HepG2 (cell line): ENCODE results near the gene MT1M. TPM values are rescaled to one million over a fixed set of nuclear protein-coding genes. Genes with fewer than 3 reads are reported as not detected.

ENCODE experiments used
- DPF2 ChIP-seq: sonication (generic); formaldehyde crosslinking; IDR thresholded peaks from 2 replicates; pipeline ENCODE4 v1.4.0; 2020; ENCODE audit warnings: mild to moderate bottlenecking, low read depth, missing genetic modification reagents, borderline replicate concordance
- EP300 ChIP-seq, 3 experiments: sonication (generic) in 1 of 3; formaldehyde crosslinking in 1 of 3; IDR thresholded peaks; 2 replicates each; pipeline versions ENCODE4 v1.5.1 to v1.6.1; 2011 to 2020; ENCODE audit warnings: low read depth in 2 of 3, low read length in 2 of 3, borderline replicate concordance in 1 of 3, improper control_type of control experiment in 1 of 3, mild to moderate bottlenecking in 1 of 3, missing genetic modification reagents in 1 of 3, moderate library complexity in 1 of 3
- FOXC1 ChIP-seq: sonication (generic); formaldehyde crosslinking; IDR thresholded peaks from 2 replicates; pipeline ENCODE4 v1.8.0; 2022; ENCODE audit warnings: mild to moderate bottlenecking, missing genetic modification reagents, borderline replicate concordance
- GRHL1 ChIP-seq: sonication (generic); formaldehyde crosslinking; conservative IDR thresholded peaks from 2 replicates; pipeline ENCODE4 v1.8.0; 2022; ENCODE audit warnings: missing genetic modification reagents
- KDM5A ChIP-seq: fragments of 200-600 bp; sonication (generic); IDR thresholded peaks from 2 replicates; pipeline ENCODE4 v1.7.0; 2018; ENCODE audit warnings: antibody characterized with exemption, mild to moderate bottlenecking, low read length, borderline replicate concordance
- KMT2A ChIP-seq: sonication (generic); formaldehyde crosslinking; IDR thresholded peaks from 2 replicates; pipeline ENCODE4 v1.4.0; 2020; ENCODE audit warnings: missing genetic modification reagents
- LCORL ChIP-seq, 2 experiments: fragments of 450-650 bp in 1 of 2; sonication (generic) in 1 of 2; formaldehyde crosslinking in 1 of 2; IDR thresholded peaks; 2 replicates each; pipeline versions ENCODE4 v1.5.0 to v1.6.1; 2017 to 2020; ENCODE audit warnings: antibody characterized with exemption in 1 of 2, missing genetic modification reagents in 1 of 2
- NFYB ChIP-seq: sonication (generic); formaldehyde crosslinking; IDR thresholded peaks from 2 replicates; pipeline ENCODE4 v1.4.0; 2020; ENCODE audit warnings: missing genetic modification reagents
- SIX1 ChIP-seq: sonication (generic); formaldehyde crosslinking; IDR thresholded peaks from 2 replicates; pipeline ENCODE4 v1.4.0; 2020; ENCODE audit warnings: missing genetic modification reagents, borderline replicate concordance
- ZMYM4 ChIP-seq: sonication (generic); formaldehyde crosslinking; IDR thresholded peaks from 2 replicates; pipeline ENCODE4 v1.8.1; 2023; ENCODE audit warnings: mild to moderate bottlenecking, missing genetic modification reagents
- ZNF230 ChIP-seq: sonication (generic); formaldehyde crosslinking; IDR thresholded peaks from 2 replicates; pipeline ENCODE4 v1.4.0; 2020; ENCODE audit warnings: mild to moderate bottlenecking, missing genetic modification reagents
- ZNF562 ChIP-seq: sonication (generic); formaldehyde crosslinking; IDR thresholded peaks from 2 replicates; pipeline ENCODE4 v1.8.0; 2022; ENCODE audit warnings: missing genetic modification reagents, borderline replicate concordance
- ZNF589 ChIP-seq: sonication (generic); formaldehyde crosslinking; conservative IDR thresholded peaks from 2 replicates; pipeline ENCODE4 v1.8.0; 2022; ENCODE audit warnings: mild to moderate bottlenecking, moderate library complexity, missing genetic modification reagents
- ZNF605 ChIP-seq: sonication (generic); formaldehyde crosslinking; IDR thresholded peaks from 2 replicates; pipeline ENCODE4 v1.8.0; 2022; ENCODE audit warnings: mild to moderate bottlenecking, missing genetic modification reagents
- ZNF83 ChIP-seq: sonication (generic); formaldehyde crosslinking; IDR thresholded peaks from 2 replicates; pipeline ENCODE4 v1.4.0; 2020; ENCODE audit warnings: missing genetic modification reagents, mild to moderate bottlenecking, borderline replicate concordance
- polyA plus RNA-seq, 8 experiments: library from polyadenylated mRNA; depleted of rRNA in 3 of 8; stranded (reverse) in 7 of 8; unstranded in 1 of 8; fragments of >200 nt; fragmentation: Illumina TruSeq in 4 of 8; extraction: Trizol in 4 of 8; gene quantifications; 2 replicates each; pipeline versions ENCODE4 v1.2.1 to v1.2.3, GENCODE V29; 2011 to 2016; ENCODE audit warnings: low read depth in 4 of 8, missing spikeins in 1 of 8, mixed read lengths in 1 of 8; ENCODE audit not compliant: insufficient read depth in 1 of 8
- total RNA-seq, 5 experiments: library from RNA; depleted of rRNA; stranded (reverse); fragments of >200 nt; fragmentation: Illumina TruSeq; extraction: Trizol; gene quantifications; 2 replicates each; pipeline ENCODE4 v1.2.3, GENCODE V29; 2016; ENCODE audit warnings: low read depth in 1 of 5
- TF ChIP-seq, protein P1 (sequence below): sonication (generic); formaldehyde crosslinking; IDR thresholded peaks from 2 replicates; pipeline ENCODE4 v1.9.0; 2021; ENCODE audit warnings: mild to moderate bottlenecking, missing genetic modification reagents
- TF ChIP-seq, protein P2 (sequence below): sonication (generic); formaldehyde crosslinking; IDR thresholded peaks from 2 replicates; pipeline ENCODE4 v1.5.0; 2020; ENCODE audit warnings: missing genetic modification reagents

Gene MT1M
- total and polyA plus RNA-seq, 2 of the 13 experiments (the other 11 are each of a cell fraction or from before 2014, with no cell fraction given), result 4.6 TPM; not detected in 1

GRCh38 chr16:56608043-56608875 lies 24.2 kb upstream of the MT1M start, which contains the start of gene MT2A (continued):
- no peak; the same call in 1 of the 2 replicates for TF ChIP-seq SIX1 (CRISPR knock-in tag)
- TF ChIP-seq ZNF589 (CRISPR knock-in tag), result peak; percentile 89; the same call in 1 of the 2 replicates
- peak; percentile 85; the same call in 1 of the 2 replicates for TF ChIP-seq ZNF83 (CRISPR knock-in tag)
- no peak; the same call in 1 of the 2 replicates for TF ChIP-seq GRHL1 (CRISPR knock-in tag)
- peak; percentile 56; the same call in 1 of the 2 replicates for TF ChIP-seq FOXC1 (CRISPR knock-in tag)
- TF ChIP-seq NFYB (CRISPR knock-in tag), result no peak
- 0 out of 2 replicates have a peak, but pooled peaks have one; percentile 17 for TF ChIP-seq DPF2 (CRISPR knock-in tag)
- peak; percentile 67; the same call in 1 of the 2 replicates for TF ChIP-seq KMT2A (CRISPR knock-in tag)
- TF ChIP-seq EP300 (IDR thresholded peaks at IDR 0.05; ENCODE audit: low read depth in 2 of 2, low read length in 2 of 2), result peak in 1 of 2 experiments; percentile 22; a peak in 2 of 4 replicates
- peak; percentile 48; the same call in 1 of the 2 replicates for TF ChIP-seq EP300 (CRISPR knock-in tag; IDR thresholded peaks at IDR 0.05; ENCODE audit: borderline replicate concordance)
- TF ChIP-seq, protein P1, sequence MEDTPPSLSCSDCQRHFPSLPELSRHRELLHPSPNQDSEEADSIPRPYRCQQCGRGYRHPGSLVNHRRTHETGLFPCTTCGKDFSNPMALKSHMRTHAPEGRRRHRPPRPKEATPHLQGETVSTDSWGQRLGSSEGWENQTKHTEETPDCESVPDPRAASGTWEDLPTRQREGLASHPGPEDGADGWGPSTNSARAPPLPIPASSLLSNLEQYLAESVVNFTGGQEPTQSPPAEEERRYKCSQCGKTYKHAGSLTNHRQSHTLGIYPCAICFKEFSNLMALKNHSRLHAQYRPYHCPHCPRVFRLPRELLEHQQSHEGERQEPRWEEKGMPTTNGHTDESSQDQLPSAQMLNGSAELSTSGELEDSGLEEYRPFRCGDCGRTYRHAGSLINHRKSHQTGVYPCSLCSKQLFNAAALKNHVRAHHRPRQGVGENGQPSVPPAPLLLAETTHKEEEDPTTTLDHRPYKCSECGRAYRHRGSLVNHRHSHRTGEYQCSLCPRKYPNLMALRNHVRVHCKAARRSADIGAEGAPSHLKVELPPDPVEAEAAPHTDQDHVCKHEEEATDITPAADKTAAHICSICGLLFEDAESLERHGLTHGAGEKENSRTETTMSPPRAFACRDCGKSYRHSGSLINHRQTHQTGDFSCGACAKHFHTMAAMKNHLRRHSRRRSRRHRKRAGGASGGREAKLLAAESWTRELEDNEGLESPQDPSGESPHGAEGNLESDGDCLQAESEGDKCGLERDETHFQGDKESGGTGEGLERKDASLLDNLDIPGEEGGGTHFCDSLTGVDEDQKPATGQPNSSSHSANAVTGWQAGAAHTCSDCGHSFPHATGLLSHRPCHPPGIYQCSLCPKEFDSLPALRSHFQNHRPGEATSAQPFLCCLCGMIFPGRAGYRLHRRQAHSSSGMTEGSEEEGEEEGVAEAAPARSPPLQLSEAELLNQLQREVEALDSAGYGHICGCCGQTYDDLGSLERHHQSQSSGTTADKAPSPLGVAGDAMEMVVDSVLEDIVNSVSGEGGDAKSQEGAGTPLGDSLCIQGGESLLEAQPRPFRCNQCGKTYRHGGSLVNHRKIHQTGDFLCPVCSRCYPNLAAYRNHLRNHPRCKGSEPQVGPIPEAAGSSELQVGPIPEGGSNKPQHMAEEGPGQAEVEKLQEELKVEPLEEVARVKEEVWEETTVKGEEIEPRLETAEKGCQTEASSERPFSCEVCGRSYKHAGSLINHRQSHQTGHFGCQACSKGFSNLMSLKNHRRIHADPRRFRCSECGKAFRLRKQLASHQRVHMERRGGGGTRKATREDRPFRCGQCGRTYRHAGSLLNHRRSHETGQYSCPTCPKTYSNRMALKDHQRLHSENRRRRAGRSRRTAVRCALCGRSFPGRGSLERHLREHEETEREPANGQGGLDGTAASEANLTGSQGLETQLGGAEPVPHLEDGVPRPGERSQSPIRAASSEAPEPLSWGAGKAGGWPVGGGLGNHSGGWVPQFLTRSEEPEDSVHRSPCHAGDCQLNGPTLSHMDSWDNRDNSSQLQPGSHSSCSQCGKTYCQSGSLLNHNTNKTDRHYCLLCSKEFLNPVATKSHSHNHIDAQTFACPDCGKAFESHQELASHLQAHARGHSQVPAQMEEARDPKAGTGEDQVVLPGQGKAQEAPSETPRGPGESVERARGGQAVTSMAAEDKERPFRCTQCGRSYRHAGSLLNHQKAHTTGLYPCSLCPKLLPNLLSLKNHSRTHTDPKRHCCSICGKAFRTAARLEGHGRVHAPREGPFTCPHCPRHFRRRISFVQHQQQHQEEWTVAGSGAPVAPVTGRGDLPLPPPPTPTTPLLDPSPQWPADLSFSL (CRISPR knock-in tag), result 0 out of 2 replicates have a peak, but pooled peaks have one; percentile 20
- TF ChIP-seq ZNF605, result 0 out of 2 replicates have a peak, but pooled peaks have one; percentile 2
- TF ChIP-seq, protein P2, sequence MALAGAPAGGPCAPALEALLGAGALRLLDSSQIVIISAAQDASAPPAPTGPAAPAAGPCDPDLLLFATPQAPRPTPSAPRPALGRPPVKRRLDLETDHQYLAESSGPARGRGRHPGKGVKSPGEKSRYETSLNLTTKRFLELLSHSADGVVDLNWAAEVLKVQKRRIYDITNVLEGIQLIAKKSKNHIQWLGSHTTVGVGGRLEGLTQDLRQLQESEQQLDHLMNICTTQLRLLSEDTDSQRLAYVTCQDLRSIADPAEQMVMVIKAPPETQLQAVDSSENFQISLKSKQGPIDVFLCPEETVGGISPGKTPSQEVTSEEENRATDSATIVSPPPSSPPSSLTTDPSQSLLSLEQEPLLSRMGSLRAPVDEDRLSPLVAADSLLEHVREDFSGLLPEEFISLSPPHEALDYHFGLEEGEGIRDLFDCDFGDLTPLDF (CRISPR knock-in tag), result peak; percentile 91
- TF ChIP-seq ZNF230, result peak; percentile 72; the same call in 1 of the 2 replicates
- no peak for TF ChIP-seq KDM5A
- peak; percentile 50; the same call in 1 of the 2 replicates for TF ChIP-seq ZNF562 (CRISPR knock-in tag)
- no peak for TF ChIP-seq LCORL (IDR thresholded peaks at IDR 0.05)
- peak; percentile 75; the same call in 1 of the 2 replicates for TF ChIP-seq LCORL (CRISPR knock-in tag; IDR thresholded peaks at IDR 0.05)
- TF ChIP-seq ZMYM4, result peak; percentile 26; the same call in 1 of the 2 replicates
